ENCODE results near the gene ULK2.
A peak's percentile ranks its signal among the peaks of the same experiment; 100 is the strongest.

The ULK2 gene

GRCh38 chr17:19873346-19873745 is 5.6 kb upstream of the ULK2 start:
- CTCF ChIA-PET = interaction anchor here (0.6 to 1.4 kb wide), 2 partner anchors 18 to 104 kb away, joined by 3 read pairs; partner anchors contain the start of gene AKAP10
- H3K4me3 ChIP-seq (ENCODE audit: low read depth, low read length) = no peak overlapping the region

GRCh38 chr17:19868079-19868395 is 301 bp upstream of the ULK2 start:
- H3K36me3 ChIP-seq (ENCODE audit: control insufficient read depth in 2 of 2, insufficient read depth in 1 of 2, low read length in 2 of 2) = peaks cover 9 to 15% of the 10 kb centered on the region in 2 experiments
- H3K9me3 ChIP-seq (ENCODE audit: control insufficient read depth, insufficient read depth, low read depth, low read length) = no peaks in the 10 kb centered on the region
- peaks cover 8% of the 10 kb centered on the region for H3K4me1 ChIP-seq (ENCODE audit: control insufficient read depth, insufficient read depth, low read length)
- CTCF ChIA-PET = interaction anchor here (0.7 kb wide), 1 partner anchor 115 kb away, joined by 3 read pairs; no protein-coding TSS in a partner anchor
- H3K27ac ChIP-seq (ENCODE audit: extremely low read depth, low read depth, low read length) = peak overlapping the region; percentile 97
- POLR2A ChIA-PET = interaction anchor here (0.6 to 1.8 kb wide), 8 partner anchors 8 to 490 kb away, joined by 3 to 12 read pairs (median 4); partner anchors contain the start of genes AKAP10, ALDH3A2, MAPK7 and SPECC1
- peak overlapping the region; percentile 67 for H3K4me3 ChIP-seq (ENCODE audit: low read depth, low read length)
- TF ChIP-seq ZBTB8A (tag by site-specific recombination; IDR thresholded peaks at IDR 0.05) (peak; percentile 62; the same call in 1 of the 2 replicates), SETDB1 (IDR thresholded peaks at IDR 0.05; ENCODE audit: insufficient read length, low read length) (no peak)

More at GRCh38 chr17:19873346-19873745, 5.6 kb upstream of the ULK2 start:
- no peaks in the 10 kb centered on the region for H3K9me3 ChIP-seq (ENCODE audit: control insufficient read depth, insufficient read depth, low read depth, low read length)
- TF ChIP-seq ZNF404 (tag by site-specific recombination; IDR thresholded peaks at IDR 0.05) (no peak), ZNF558 (tag by site-specific recombination; IDR thresholded peaks at IDR 0.05) (no peak), ZNF768 (tag by site-specific recombination; IDR thresholded peaks at IDR 0.05) (no peak), INSM2 (tag by site-specific recombination; IDR thresholded peaks at IDR 0.05) (no peak), ZBTB26 (tag by site-specific recombination; optimal IDR thresholded peaks at IDR 0.05) (no peak), BCL6B (tag by site-specific recombination; IDR thresholded peaks at IDR 0.05) (no peak), ZNF223 (tag by site-specific recombination; IDR thresholded peaks at IDR 0.05) (no peak), ZNF747 (tag by site-specific recombination; IDR thresholded peaks at IDR 0.05) (no peak)
- H3K27ac ChIP-seq (ENCODE audit: extremely low read depth, low read depth, low read length) = no peak overlapping the region
- no peaks in the 10 kb centered on the region for H3K36me3 ChIP-seq (ENCODE audit: control insufficient read depth in 2 of 2, insufficient read depth in 1 of 2, low read length in 2 of 2)
- no peaks in the 10 kb centered on the region for H3K4me1 ChIP-seq (ENCODE audit: control insufficient read depth, insufficient read depth, low read length)
- POLR2A ChIA-PET = interaction anchor here (0.6 kb wide), 1 partner anchor 14 kb away, joined by 4 read pairs; no protein-coding TSS in a partner anchor

DNA sequence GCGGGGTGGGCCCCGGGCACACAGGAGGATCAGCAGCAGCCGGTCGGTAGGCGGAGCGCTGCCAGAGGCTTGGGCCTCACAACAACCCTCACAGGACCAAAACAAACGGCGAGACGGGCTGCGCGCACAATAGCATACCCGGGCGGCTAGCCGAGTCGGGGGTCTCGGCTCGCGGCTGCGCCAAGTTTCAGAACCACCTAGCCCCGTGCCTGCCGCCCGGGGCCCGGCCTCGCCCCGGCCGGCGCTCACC is 732 bp downstream of the ULK2 start:
- H3K27ac ChIP-seq (ENCODE audit: extremely low read depth, low read depth, low read length) = peak overlapping the region; percentile 97
- peaks cover 19 to 25% of the 10 kb centered on the region in 2 experiments for H3K36me3 ChIP-seq (ENCODE audit: control insufficient read depth in 2 of 2, insufficient read depth in 1 of 2, low read length in 2 of 2)
- POLR2A ChIA-PET = interaction anchor here (1.2 to 1.8 kb wide), 5 partner anchors 7 to 489 kb away, joined by 3 to 12 read pairs (median 4); partner anchors contain the start of genes AKAP10 and MAPK7
- H3K4me1 ChIP-seq (ENCODE audit: control insufficient read depth, insufficient read depth, low read length) = peaks cover 8% of the 10 kb centered on the region
- CTCF ChIA-PET = no interaction called here
- no peaks in the 10 kb centered on the region for H3K9me3 ChIP-seq (ENCODE audit: control insufficient read depth, insufficient read depth, low read depth, low read length)
- peak overlapping the region; percentile 67 for H3K4me3 ChIP-seq (ENCODE audit: low read depth, low read length)
- peak; percentile 1; the same call in 1 of the 2 replicates for TF ChIP-seq ZNF561 (tag by site-specific recombination; IDR thresholded peaks at IDR 0.05; ENCODE audit: borderline replicate concordance)
- TF ChIP-seq MYNN (tag by site-specific recombination; IDR thresholded peaks at IDR 0.05; ENCODE audit: borderline replicate concordance) = no peak
- no peak for TF ChIP-seq ZNF114 (tag by site-specific recombination; IDR thresholded peaks at IDR 0.05)
- TF ChIP-seq KLF10 (tag by site-specific recombination; IDR thresholded peaks at IDR 0.05) = no peak
- no peak for TF ChIP-seq ZNF16 (tag by site-specific recombination; IDR thresholded peaks at IDR 0.05; ENCODE audit: low read depth)
- peak; percentile 8; the same call in 1 of the 2 replicates for TF ChIP-seq ZNF777 (tag by site-specific recombination; IDR thresholded peaks at IDR 0.05; ENCODE audit: borderline replicate concordance)
- TF ChIP-seq ZXDB (tag by site-specific recombination; IDR thresholded peaks at IDR 0.05) = 0 out of 2 replicates have a peak, but pooled peaks have one; percentile 26
- TF ChIP-seq GLI4 (tag by site-specific recombination; IDR thresholded peaks at IDR 0.05) = no peak
- peak; percentile 85 for TF ChIP-seq ZBTB26 (tag by site-specific recombination; optimal IDR thresholded peaks at IDR 0.05)
- no peak for TF ChIP-seq ZNF670 (tag by site-specific recombination; IDR thresholded peaks at IDR 0.05; ENCODE audit: low read depth)
- no peak for TF ChIP-seq ZNF239 (tag by site-specific recombination; IDR thresholded peaks at IDR 0.05)
- no peak for TF ChIP-seq ZNF544 (tag by site-specific recombination; IDR thresholded peaks at IDR 0.05)
- TF ChIP-seq BCL11B (tag by site-specific recombination; IDR thresholded peaks at IDR 0.05; ENCODE audit: low read depth) = no peak
- 0 out of 2 replicates have a peak, but pooled peaks have one; percentile 22 for TF ChIP-seq WT1 (tag by site-specific recombination; IDR thresholded peaks at IDR 0.05)
- no peak for TF ChIP-seq ZNF366 (tag by site-specific recombination; conservative IDR thresholded peaks at IDR 0.05)
- peak; percentile 77; the same call in 1 of the 2 replicates for TF ChIP-seq ZEB2 (tag by site-specific recombination; IDR thresholded peaks at IDR 0.05)
- TF ChIP-seq ZBTB6 (tag by site-specific recombination; IDR thresholded peaks at IDR 0.05) = no peak
